ENCODE measurements around the gene XAB2.

XAB2 gene

GRCh38 chr19:7575434-7576040 is 53.8 kb downstream of the XAB2 start:
- no peak for DNase-seq

GRCh38 chr19:7570761-7571160 is 58.6 kb downstream of the XAB2 start:
- no peak for DNase-seq

All from right hindlimb (tissue), 1 donor.